Right lobe of liver (tissue), 6 donors: ENCODE data around the gene NDUFB5. TPM values are rescaled to one million over a fixed set of nuclear protein-coding genes. Genes with fewer than 3 reads are reported as not detected.

ENCODE experiments used
- ATAC-seq, 4 donors: fragments of 200-7000 bp; cut with Tn5 transposase; one replicate each; pipeline ENCODE4 v1.9.1; 2020; ENCODE audit warnings: mild to moderate bottlenecking in 4 of 4, moderate library complexity in 4 of 4
- DNase-seq, 3 donors: peaks; one replicate each; pipeline ENCODE4 v3.0.0-alpha.2; 2020
- H3K27ac ChIP-seq, 3 donors: fragments of 200-600 bp; one replicate each; pipeline ENCODE4 v1.8.0; 2022
- H3K27me3 ChIP-seq, 2 donors: fragments of 200-600 bp; one replicate each; pipeline ENCODE4 v1.8.0; 2022
- H3K36me3 ChIP-seq, 4 donors: fragments of 200-600 bp; sonication (generic) in 1 of 4; one replicate each; pipeline versions ENCODE4 v1.5.1 to v1.8.0; 2017 to 2022; ENCODE audit warnings: control low read depth in 1 of 4
- H3K4me1 ChIP-seq, 4 donors: fragments of 200-600 bp; sonication (generic) in 1 of 4; one replicate each; pipeline versions ENCODE4 v1.5.1 to v1.8.0; 2017 to 2022; ENCODE audit warnings: control low read depth in 1 of 4
- H3K4me3 ChIP-seq, 3 donors: fragments of 200-600 bp; one replicate each; pipeline ENCODE4 v1.8.0; 2022
- H3K9me3 ChIP-seq, 4 donors: fragments of 200-600 bp; sonication (generic) in 1 of 4; one replicate each; pipeline versions ENCODE4 v1.5.1 to v1.8.0; 2017 to 2022; ENCODE audit warnings: control low read depth in 1 of 4
- POLR2A ChIP-seq: fragments of 450-650 bp; IDR thresholded peaks from one replicate; pipeline ENCODE4 v1.6.1; 2017; ENCODE audit warnings: antibody characterized with exemption, mild to moderate bottlenecking
- WGBS: methylation state at CpG from one replicate; pipeline ENCODE4 v1.1.6; 2018; ENCODE audit warnings: low coverage, low lambda C conversion rate; ENCODE audit not compliant: insufficient coverage; ENCODE audit errors: missing lambda C conversion rate; 5-methylcytosine and 5-hydroxymethylcytosine counted together
- intact Hi-C, 2 donors: fragments of 100-400 bp; cut with DNase I; formaldehyde crosslinking; loops; one replicate each; pipeline versions ENCODE4 v1.11.2 to v1.14.1; 2022
- total RNA-seq, 6 experiments: library from RNA; depleted of rRNA in 2 of 6; stranded (reverse); fragments of >200 nt in 2 of 6; fragmentation: NEBNext Ultra II Directional in 3 of 6; extraction: Animal tissue kit (Norgen Biotek cat#: 25700) in 3 of 6; gene quantifications; one replicate each; pipeline versions ENCODE4 v1.1.0 to v1.2.4, GENCODE V29; 2016 to 2023
- TF ChIP-seq, protein P1 (sequence below), 4 donors: fragments of 200-600 bp in 3 of 4; fragments of 450-650 bp in 1 of 4; IDR thresholded peaks; one replicate each; pipeline versions ENCODE4 v1.5.1 to v1.8.0; 2016 to 2022; ENCODE audit warnings: antibody characterized with exemption in 4 of 4, mild to moderate bottlenecking in 2 of 4
- donor health status: DM: no; HTN: yes; CAD: no.
- donor health status: DM: no; HTN: no; CAD: no.
- donor health status: DM: no; HTN: no; CAD: no.
- donor health status: DM: no; HTN: yes; CAD: no.
- donor health status: DM: no; HTN: yes; CAD: no.

Gene NDUFB5
- total RNA-seq, 6 experiments from 2014 or later: 53.4 to 102 (median 64.6) TPM

DNA sequence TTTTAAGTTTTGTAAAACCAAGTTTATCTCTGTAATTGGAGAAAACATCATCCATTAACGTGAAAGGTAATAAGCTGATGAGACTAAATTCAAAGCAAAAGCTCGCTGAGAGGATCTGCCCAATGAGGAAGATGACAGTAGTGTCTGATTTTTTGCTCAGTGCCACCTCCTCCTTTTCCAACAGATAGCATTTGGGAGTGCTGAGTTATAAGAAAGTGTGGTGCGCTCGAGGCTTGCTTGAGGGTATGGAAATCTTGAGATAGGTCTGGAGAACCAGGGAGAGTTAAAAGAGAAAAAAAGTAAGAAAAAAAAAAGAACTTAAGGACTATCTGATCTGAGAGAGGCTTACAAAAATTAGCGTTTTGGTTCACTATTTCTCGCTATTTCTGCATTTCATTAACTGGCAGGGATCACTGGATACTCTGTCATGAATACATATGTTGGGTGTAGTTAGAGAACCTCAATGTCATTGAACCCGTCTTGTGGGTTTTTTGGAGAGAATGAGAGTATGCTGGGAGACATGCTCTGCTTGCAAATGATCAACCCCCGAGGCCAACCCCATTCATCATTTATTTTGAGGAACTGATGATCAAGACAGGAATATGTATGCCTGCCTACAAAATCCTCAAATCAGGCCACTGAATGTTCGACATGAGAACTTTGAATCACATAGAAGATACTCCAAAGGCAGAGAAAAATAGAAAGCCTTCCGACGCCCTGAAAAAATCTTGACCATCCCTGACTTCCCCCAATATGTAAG is 47.3 kb downstream of the NDUFB5 start:
- intact Hi-C loops: no loop called here
- H3K4me1 ChIP-seq: no peaks in the 10 kb centered on the region
- TF ChIP-seq POLR2A: no peak
- DNase-seq: no peak
- peak overlapping the region in 2 of 3 donors; percentile 78 to 84 for H3K27ac ChIP-seq
- 48% methylated on average over 11 of the region's 11 CpGs for WGBS
- ATAC-seq: no peak
- H3K27me3 ChIP-seq: no peaks in the 10 kb centered on the region
- H3K36me3 ChIP-seq: no peaks in the 10 kb centered on the region
- no peaks in the 10 kb centered on the region for H3K9me3 ChIP-seq
- H3K4me3 ChIP-seq: peak overlapping the region; percentile 75 to 90 (median 82)

DNA sequence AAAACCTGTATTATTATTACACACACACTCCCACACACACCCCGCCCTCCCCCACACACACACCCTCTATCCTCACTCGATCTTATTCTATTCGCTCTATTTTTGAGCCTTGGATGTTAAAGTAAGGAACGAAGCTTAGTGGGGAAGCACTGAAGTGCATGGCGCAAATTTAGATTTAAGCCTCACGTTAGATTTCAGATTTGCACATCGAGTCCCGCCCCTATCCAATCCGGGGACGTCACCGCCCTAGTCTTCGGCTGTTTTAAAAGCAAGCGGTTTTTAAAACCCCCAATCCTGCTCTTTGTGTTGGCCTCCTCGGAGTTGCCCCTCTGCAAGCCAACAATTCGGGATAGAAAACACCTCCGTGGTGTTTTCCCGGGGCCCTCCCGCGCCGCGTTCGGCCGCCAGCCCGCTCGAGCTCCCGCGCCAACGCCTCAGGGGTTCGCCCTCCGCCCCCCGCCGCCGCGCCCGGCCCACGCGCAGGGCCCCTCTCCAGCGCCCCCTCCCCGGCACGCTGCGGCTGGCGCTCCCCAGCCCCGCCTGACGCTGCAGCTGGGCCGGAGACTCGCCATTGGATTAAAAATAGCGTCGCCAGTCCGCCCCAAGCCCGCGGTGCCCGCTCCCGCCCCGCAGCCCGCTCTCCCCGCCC is 48.0 kb downstream of the NDUFB5 start, which contains the start of gene USP13:
TSS of gene USP13 (plus strand) at position 594 of the 649 bp plus-strand sequence. CDS start 186 bp downstream, outside the sequence.
- Histone ChIP-seq H3K36me3 (no peaks in the 10 kb centered on the region), H3K4me1 (no peaks in the 10 kb centered on the region), H3K27me3 (no peaks in the 10 kb centered on the region), H3K27ac (peak within 1 kb of the TSS; percentile 75 to 86 (median 84)), H3K9me3 (no peaks in the 10 kb centered on the region), H3K4me3 (peak within 1 kb of the TSS; percentile 75 to 90 (median 82))
- intact Hi-C loops: no loop called here
- peak; percentile 72 to 78 (median 78) for DNase-seq
- WGBS: under 1% methylated on average over 13 of the region's 56 CpGs
- peak; percentile 63 to 83 (median 80) for ATAC-seq
- TF ChIP-seq, protein P1, sequence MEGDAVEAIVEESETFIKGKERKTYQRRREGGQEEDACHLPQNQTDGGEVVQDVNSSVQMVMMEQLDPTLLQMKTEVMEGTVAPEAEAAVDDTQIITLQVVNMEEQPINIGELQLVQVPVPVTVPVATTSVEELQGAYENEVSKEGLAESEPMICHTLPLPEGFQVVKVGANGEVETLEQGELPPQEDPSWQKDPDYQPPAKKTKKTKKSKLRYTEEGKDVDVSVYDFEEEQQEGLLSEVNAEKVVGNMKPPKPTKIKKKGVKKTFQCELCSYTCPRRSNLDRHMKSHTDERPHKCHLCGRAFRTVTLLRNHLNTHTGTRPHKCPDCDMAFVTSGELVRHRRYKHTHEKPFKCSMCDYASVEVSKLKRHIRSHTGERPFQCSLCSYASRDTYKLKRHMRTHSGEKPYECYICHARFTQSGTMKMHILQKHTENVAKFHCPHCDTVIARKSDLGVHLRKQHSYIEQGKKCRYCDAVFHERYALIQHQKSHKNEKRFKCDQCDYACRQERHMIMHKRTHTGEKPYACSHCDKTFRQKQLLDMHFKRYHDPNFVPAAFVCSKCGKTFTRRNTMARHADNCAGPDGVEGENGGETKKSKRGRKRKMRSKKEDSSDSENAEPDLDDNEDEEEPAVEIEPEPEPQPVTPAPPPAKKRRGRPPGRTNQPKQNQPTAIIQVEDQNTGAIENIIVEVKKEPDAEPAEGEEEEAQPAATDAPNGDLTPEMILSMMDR (IDR thresholded peaks at IDR 0.05): no peak
- TF ChIP-seq POLR2A: no peak

DNA sequence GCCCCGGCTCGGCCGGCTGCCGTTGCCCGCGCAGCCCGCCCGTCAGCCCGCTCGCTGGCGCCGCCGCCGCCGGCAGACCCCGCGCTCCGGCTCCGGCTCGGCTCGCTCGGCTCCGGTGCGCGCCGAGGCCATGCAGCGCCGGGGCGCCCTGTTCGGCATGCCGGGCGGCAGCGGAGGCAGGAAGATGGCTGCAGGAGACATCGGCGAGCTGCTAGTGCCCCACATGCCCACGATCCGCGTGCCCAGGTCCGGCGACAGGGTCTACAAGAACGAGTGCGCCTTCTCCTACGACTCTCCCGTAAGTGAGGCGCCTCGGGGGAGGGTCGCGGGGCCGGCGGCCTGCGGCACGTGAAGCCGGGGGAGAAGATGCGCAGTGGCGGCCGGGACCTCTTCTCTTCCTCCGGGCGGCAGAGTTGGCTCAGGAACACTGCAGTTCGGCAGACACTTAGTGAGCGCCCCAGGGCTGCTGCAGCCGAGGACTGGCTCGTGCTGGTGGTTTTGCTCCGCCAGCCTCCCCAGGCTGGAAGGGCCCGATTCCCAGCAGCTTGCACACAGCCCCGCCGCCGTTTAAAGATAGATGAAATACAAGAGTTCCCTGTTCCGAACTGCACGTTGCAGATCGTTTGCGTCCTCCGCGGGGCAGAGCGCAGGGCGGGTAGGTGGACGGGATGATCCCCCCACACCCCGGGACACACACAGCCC is 48.7 kb downstream of the NDUFB5 start:
- H3K4me1 ChIP-seq: no peaks in the 10 kb centered on the region
- intact Hi-C loops: no loop called here
- DNase-seq: peak; percentile 82 to 86 (median 84)
- peak overlapping the region; percentile 75 to 90 (median 82) for H3K4me3 ChIP-seq
- H3K27ac ChIP-seq: peak overlapping the region; percentile 75 to 86 (median 84)
- H3K36me3 ChIP-seq: no peaks in the 10 kb centered on the region
- ATAC-seq: peak; percentile 82 to 90 (median 86)
- TF ChIP-seq POLR2A: peak; percentile 62
- TF ChIP-seq, protein P1 (IDR thresholded peaks at IDR 0.05): peak in 1 of 4 donors; percentile 16
- 0% methylated on average over 10 of the region's 77 CpGs for WGBS
- no peaks in the 10 kb centered on the region for H3K27me3 ChIP-seq
- no peaks in the 10 kb centered on the region for H3K9me3 ChIP-seq

DNA sequence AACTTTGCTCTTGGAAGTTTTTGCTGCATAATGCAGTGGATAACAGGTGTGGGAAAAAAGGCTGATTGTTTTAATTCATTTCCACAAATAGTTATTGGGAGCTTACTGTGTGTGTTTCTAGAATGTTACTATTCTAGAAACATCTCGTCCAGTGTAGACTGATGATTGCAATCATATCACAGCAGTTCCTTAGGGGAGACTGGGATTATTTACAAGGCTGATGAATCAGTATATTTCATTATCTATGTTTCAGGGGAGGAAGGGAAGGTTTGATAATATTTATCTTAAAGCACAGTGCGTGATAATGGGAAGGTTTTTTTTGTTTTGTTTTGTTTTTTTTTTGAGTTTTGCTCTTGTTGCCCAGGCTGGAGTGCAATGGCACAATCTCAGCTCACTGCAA is 50.6 kb downstream of the NDUFB5 start:
- DNase-seq: no peak
- 80% methylated on average over 2 of the region's 2 CpGs for WGBS
- ATAC-seq: no peak
- H3K36me3 ChIP-seq: no peaks in the 10 kb centered on the region
- H3K27me3 ChIP-seq: no peaks in the 10 kb centered on the region
- no peak overlapping the region for H3K4me3 ChIP-seq
- no peak overlapping the region for H3K27ac ChIP-seq
- intact Hi-C loops: no loop called here
- no peaks in the 10 kb centered on the region for H3K4me1 ChIP-seq
- no peaks in the 10 kb centered on the region for H3K9me3 ChIP-seq
- TF ChIP-seq, protein P1 (IDR thresholded peaks at IDR 0.05): no peak
- TF ChIP-seq POLR2A: no peak
